GM21737 (cell line): ENCODE results near the gene KCNQ2.

Experiments used
- ATAC-seq: cut with Tn5 transposase; IDR thresholded peaks from one replicate; pipeline ENCODE4 v1.9.1; 2021; ENCODE audit warnings: mild to moderate bottlenecking, moderate library complexity; ENCODE audit not compliant: unreplicated experiment

Gene KCNQ2

DNA sequence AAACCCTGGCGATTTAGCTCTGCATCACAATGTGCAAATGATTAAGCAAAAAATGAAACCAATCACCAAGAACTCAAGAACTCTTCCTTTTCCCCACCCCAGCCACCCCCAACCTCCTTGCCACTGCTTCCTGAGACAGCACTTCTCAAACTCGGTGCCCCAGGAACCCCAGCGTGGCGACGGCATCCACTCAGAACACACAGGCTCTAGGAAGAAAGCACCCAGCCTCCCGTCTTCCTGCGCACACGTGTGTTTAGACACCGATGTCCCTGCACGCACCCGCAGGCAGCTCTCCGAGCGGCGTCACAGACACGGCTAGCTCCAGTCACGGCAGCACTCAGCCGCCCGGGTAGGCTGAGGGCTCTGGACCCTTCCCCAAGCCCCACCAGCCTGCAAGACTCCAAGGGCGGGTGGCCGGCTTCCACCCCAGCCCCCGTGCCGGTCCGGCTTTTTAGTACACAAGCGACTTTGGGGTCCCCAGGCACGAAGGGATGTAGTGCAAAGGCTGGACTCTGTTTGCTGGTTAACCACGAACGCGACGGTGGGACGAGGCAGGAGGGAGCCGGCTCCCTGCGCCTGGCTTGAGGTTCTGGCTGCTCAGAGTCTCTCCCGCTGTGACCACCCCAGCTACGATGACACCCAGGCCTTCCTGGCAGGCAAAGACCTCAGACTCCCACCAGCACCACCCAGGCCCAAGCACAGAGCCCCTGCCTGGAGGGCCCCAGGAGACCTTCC lies 51.9 kb downstream of the KCNQ2 start:
- ATAC-seq, result no peak

DNA sequence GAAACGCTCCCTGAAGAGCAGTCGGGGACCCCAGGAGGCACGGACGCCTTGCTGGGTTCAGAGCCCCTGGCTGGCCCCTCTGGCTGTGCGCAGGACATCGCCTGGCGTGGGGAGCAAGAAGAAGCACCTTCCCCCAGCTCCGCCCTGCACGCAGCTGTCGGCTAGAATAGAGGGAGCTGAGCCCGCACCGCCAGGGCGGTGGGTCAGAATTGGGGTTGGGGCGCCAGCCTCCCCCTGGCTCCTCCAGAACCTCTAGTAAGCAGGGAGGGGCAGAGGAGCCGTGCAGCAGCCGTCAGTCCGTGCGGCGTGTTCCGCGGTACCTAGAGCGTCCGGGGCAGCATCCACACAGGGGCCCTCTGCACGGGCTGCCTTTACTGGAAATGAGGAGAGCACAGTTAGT lies 53.2 kb downstream of the KCNQ2 start:
- ATAC-seq, result no peak

DNA sequence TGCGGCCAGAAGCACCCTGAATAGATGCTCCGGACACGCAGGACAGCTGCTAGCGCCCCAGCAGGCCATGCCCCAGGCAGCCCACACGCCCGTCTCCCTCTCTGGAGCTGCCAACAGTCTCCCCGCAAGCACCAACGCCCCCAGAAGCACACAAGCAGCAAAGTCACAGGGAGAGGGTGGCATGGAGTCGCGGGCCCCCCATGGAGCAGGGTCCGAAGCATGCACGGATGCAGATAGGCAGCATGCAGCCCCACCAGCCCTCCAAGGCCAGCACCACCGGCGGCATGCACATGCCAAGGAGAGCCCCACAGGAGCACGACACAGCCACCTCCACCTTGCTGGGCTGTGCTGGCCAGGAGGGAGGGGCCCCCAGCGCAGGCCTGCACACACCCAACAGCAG lies 53.8 kb downstream of the KCNQ2 start:
- no peak for ATAC-seq

DNA sequence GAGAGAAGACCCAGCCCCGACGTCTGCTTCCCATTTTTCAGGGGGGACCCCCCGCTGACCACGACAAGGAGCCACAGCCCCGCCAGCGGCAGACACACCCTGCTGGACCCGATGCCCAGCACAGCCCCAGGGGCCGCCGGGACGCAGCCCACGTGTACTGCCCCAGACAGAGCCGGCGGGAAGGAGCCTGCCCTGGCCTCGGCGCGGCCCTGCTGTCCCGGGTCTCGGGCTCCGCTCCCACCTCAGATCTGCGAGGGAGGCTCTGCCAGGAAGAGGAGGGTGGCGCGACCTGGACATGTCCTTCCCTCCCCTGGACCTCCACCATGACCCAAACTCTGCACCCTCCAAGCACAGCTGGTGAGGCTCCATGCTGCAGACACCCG lies 54.7 kb downstream of the KCNQ2 start:
- no peak for ATAC-seq

DNA sequence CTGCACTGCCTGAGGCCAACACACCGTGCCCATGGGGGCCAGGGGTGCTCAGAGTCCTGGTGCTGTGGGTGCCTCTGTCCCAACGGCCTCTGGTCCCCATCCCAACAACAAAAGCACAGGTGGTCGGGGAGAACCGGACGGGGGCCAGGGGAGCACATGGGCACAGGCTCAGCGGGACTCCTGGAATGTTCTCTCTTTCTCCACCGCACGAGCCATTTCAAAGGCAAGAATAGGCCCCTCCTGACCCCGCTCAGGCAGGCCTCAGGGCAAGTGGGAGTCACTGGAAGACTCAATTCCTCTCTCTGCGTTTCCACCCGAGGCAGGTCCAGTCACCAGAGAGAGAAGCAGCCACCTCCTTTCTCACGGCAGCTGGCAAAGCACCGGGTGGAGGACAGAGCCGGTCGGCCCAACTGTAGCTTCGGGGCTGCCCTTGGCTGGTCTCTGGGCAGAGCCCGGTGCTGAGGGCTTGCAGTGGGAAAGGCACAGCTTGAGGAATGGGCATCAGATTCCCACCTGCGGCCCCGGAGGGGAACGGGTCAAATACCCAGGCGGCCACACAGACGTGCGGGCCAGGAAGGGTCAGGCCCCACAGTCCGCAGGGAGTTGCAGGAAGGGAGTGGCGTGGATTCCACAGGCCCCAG lies 55.2 kb downstream of the KCNQ2 start:
- no peak for ATAC-seq

DNA sequence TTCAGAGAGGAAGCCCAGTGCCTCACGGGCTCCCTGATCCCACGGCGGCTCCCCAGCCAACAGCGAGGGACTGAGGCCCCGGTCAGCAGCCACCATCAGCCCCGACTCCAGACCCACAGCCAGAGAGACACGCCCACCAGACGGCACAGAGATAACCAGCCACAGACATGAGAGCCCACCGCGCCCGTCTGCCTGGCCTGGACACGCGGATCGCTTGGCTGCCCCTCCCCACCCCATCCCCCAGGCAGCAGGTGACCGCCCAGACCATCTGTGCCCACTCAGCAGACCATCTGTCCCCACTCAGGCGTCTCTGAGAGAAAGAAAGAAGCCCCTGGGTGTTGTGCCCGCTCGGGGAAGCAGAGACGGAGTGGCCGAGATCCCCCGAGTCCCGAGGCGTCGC lies 55.8 kb downstream of the KCNQ2 start:
- no peak for ATAC-seq

DNA sequence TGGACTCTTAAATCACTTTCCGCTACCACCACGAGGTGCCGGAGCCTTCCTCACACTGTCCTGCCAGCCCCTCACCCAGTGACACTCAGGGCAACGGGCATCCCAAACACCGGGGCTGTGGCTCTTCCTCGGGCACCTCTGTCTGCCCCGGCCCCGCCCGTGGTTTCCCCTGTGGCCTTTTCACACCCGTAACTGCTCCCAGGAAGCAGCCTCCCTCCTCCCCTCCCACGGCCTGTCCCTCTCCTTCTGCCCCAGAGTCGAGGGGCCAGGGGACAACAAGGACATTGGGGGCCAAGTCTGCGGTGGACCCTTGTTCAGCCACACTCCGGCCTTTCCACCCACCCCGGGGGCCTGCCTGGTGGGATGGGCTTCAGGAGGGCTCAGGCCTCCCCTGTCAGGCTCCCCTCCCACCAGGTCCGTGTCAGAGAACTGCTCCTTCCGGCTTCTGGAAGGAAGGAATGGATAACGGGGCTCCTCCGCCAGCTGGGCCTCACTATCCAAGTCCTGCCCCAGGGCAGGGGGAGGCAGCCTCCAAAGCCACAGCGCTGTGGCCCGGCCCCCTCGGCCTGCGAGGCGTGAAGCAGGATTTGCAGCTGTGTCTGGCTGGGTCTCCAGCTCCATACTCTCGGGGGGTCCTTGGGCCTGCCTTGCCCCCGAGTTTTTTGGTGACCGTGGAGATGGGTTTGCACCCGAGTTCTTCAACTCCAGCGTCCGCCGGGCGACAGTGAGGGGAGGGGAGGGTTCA lies 56.6 kb downstream of the KCNQ2 start:
- ATAC-seq, result no peak

DNA sequence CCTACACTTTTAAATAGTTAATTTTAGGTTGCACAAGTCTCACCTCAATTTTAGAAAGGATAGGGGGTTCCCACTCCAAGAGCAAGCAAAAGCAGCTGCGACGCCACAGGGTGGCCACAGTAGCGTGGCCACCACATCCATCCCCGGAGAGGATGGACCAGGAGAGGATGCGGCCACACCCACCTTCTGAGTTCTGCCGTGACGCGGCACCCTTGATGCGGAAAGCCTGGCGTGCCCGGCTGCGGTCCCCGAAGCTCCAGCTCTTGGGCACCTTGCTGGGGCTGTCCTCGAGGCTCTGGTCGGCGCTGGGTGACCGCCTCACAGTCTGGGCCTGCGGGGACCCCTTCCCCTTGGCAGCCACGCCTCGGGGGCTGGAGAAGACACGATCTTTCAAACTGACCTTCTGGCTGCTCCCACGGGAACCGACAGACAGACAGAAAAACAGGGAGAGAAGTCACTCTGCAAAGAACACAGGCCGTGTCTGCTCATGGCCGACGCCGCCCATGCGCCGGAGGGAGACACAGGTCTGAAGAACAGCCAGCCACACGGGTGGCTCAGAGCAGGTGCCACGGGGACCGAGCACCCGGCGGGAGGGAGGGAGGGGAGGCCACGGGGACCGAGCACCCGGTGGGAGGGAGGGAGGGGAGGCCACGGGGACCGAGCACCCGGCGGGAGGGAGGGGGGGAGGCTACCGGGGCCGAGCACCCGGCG lies 57.6 kb downstream of the KCNQ2 start:
- no peak for ATAC-seq

DNA sequence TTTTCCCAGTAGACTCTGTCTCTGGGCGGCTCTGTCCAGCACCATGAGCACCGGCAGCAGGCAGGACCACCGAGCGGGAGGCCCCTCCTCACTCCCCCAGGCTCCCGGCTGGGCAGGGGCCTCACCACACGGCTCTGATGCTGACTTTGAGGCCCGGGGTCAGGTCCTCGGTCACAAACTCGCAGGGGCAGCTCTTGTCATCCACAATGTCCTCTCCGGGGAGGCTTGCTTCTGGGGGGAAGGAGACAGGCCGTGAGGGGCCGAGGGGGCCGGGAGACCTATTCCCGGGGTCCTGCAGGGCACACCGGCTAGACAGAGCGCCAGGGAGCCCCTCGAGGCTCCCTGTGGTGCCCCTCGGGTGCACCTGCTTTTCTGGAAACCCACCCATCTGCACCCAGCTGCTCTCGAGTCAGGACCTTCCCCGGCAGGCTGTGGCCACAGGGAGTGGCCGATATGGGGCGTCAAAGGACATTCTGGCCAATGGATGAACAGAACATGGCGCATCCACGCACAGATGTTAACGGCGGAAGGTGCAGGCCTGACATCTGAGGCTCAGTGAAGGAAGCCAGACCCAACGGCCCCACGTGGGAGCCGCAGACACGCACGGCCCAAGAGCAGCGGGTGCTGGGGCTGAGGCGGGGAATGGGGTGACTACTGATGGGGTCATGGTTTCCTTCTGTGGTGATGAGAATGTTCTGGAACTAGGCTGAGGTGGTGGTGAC lies 58.3 kb downstream of the KCNQ2 start:
- ATAC-seq, result no peak

DNA sequence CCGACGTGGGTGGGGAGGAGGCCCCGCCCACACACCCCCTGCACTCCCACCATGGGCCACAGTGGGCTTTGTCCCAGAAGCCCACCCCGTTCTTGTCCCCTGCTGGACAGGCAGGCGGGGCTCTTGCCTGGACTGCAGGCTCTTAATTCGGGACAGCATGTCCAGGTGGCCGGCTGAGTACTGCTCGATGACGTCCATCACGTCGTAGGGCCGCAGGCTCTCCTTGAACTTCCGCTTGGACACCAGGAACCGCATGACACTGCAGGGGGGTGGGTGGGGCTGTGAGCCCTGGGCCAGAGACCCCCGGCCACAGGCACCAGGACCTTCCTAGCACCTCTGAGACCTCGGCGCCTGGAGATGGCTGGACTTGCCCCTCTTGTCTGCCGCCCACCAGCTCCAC lies 59.1 kb downstream of the KCNQ2 start:
- no peak for ATAC-seq

DNA sequence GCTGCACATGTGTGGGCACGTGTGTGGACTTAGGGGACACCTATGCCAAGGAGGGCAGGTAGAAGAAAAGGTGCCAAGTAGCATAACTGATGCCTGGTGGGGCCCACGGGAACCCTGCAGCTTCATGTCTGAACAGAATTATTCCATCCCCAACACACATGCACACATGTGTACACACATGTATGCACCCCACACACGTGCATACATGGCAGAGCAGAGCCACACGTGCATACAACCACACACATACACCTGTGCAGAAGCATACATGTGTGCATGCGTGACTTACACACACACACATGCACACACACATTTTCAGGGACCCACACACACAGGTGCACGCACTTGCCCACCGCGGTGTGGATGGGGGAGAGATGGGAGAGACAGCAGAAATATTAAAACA lies 59.6 kb downstream of the KCNQ2 start:
- ATAC-seq, result no peak

DNA sequence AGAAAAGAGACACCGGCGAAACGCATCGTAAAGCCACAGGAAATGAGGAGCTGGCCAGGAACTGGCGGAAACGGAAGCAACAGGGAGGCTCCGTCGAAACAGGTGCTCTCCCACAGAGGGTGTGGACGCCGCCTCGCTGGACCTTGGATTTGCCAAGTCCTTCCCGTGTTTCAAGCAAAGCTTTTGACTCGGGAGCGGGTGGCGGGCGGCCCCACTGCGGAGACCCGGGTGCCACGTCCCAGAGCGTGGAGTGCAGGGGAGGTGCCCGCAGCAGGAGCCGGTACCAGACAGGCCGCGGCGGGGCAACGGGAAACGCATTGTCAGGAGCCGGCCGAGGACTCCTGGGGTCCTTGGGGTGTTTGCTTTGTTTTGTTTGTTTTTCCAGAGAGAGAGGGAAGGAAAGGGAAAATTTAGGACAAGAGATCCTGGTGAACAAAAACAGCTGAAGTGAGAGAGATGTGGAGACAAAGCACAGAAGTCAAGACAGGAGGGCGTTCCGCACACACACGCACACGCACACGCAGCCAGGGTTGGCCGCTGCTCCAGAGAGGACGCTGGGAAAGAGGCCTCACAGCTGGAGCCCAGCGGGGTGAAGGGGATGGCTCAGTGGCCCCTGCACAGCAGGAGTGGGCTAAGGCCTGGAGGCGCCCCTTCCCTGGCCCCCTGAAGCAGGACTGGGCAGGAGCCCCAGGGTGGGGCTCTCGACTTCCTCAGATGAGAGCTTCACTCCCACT lies 60.4 kb downstream of the KCNQ2 start:
- ATAC-seq, result no peak

DNA sequence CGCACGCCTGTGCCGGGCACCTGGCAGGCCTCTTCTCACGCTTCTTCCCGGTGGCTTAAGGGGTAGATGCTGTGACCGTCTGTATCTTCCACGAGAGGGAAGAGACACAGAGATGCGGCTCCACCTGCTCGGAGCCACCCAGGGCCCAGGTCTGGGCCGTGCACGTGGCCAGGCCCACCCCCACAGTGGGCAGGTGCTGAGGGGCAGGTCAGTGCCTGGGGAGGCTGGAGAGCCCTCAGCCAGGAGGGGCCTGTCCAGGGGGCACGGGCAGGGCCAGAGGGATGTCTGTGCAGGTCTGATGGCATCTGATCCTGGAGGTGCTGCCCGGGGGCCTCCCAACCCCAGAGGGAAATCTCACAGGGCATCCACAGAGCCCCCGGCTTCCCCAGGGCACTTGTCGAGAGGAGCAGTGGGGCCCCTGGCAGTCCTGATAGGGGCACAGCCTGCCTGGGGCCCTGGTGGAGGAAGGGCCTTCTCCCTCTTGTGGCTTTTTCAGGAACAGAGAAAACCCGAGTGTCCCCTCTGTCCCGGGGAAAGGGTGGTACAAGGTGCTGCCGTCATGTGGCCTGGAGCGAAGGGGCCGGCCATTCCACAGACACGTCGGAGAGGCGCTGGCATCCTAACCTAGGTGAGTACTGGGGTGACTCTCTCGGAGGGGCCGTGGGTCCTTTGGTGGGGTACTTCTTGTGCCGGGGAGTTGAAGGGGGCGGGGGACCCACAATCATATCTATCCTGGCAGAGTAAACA lies 61.1 kb downstream of the KCNQ2 start:
- ATAC-seq, result no peak

DNA sequence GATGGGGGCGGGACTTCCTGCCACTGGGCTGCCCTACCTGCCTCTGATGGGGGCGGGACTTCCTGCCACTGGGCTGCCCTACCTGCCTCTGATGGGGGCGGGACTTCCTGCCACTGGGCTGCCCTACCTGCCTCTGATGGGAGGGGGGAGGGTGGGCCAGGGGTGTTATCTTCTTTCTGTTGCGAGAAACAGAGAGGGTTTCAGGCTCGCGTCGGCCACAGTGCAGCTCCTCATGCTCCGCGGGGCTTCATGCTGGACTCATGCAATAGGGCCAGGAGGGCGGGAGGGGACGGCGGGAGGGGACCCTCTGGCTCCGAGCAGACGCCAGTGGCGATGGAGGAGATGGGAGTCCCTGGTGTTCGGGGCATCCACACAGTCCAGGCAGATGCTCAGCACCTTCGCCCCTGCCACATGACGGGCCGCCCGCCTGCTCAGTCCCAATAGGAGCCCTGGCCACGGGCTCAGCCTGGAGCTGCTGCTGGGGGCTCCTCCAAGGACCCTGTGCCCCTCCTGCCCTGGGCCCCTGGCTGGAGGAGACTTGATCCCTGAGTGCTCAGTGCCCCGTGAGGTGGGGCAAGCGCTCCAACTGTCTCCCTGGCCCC lies 62.5 kb downstream of the KCNQ2 start:
- ATAC-seq, result no peak

DNA sequence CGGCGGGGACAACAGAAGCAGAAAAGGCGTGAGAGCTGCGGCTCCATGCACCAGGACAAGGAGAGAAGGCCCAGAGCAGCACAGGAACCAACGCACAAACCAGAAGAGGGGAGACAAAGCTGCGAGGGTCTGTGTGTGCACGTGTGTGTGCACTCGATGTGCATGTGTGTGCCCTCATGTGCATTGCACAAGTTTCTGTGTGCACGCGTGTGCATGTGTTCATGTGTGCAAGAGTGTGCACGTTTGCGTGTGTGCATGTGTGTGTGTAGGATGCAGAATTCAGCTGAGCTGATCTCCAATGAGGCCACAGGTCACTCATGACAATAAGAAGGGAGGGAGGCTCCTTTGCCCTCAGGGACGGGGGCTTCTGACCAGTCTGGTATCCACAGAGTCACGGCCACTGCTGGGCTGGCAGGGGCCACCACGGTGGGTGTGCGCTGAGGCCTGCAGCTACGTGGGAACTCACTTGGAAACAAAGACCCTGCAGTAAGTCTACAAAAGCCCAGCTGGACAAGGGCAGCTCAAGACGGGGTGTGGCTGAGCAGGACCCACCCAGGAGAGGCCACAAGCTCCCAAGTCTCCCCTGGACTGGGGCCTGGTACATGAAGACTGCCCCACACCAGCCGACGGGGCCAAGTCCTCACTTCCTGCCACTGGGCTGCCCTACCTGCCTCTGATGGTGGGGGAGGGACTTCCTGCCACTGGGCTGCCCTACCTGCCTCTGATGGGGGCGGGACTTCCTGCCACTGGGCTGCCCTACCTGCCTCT lies 63.2 kb downstream of the KCNQ2 start:
- no peak for ATAC-seq

DNA sequence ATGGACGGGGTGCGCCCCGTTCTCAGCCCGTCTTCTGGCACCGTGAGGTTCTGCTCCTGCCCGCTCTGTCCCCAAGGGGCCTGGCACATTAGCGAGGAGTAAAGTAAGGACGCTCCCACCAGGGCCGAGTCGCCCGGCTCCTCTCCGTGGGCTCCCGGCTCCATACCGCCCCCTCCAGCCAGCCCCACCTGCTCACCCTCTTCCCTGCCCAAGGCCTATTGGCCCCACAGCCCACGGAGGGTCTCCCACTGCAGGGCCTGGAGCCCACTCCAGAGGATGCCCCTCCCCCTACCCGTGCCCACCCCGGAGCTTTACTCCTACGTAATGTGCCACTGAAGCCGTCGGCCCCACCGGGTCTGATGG lies 63.8 kb downstream of the KCNQ2 start:
- ATAC-seq, result no peak

DNA sequence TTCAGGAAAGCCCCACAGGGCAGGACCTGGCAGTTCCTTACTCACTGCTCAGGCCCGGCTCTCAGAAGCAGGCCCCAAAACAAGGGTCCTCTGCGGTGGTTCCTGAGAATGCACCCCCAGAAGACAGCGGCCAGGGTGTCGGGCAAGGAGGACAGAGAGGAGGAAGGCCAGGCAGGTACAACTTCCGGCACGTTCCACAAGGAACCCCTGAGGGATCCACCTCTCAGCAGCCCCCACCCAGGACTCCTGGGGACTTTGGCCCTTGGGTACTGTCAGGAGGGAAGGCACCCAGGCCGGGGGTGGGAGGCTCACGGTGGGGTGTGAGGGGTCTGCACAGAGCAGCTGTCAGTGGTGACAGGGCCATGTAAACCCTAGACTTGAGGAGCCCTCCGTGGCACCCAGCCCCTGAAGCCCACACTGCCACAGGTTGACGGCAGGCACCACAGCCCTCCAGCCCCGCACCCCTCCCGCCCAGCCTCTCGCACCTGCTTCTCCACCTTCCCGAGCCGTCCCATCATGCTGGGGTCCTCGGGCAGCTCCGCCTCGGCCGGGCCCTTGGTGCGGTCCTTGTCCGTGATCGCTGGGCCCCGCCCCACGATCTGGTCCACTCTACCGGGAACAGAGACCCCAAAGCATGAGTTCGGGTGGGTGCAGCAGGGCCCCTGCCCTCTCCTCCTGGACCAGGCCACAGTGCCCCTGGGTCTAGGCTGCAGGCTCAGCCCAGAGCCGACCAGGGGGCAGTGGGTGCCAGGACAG lies 64.3 kb downstream of the KCNQ2 start:
- no peak for ATAC-seq
